Measurements from ENCODE around the gene C4orf50. TPM values are rescaled to one million over a fixed set of nuclear protein-coding genes. Genes with fewer than 3 reads are reported as not detected.

The C4orf50 gene
- total RNA-seq, 2 experiments from 2014 or later, result 1.0 to 1.2 TPM

DNA sequence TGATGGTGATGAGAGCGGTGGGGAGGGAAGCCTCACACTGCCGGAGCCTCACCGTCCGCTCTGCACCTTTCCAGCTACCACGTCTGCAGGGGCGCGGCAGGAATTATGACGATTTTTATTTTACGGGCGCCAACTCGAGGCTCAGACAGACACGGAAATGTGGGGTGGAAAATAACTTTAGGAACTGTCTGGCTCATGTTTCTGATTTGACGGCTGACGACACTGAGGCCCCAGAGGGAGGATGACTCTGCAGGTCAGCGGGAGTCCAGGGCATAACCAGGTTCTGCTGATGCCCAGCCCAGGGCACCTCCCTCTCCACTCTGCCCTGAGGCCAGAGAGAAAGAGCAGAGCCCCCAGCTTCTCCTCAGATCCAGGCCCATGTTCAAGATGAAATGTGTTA, 43.9 kb downstream of the C4orf50 start:
- H3K4me1 Mint-ChIP-seq, result no peaks in the 10 kb centered on the region
- no peaks in the 10 kb centered on the region for H3K9me3 Mint-ChIP-seq
- H3K4me3 Mint-ChIP-seq, result no peak overlapping the region
- no peak overlapping the region for H3K27ac Mint-ChIP-seq
- H3K36me3 Mint-ChIP-seq (ENCODE audit: low read depth), result no peaks in the 10 kb centered on the region
- peaks cover 9% of the 10 kb centered on the region for H3K27me3 Mint-ChIP-seq
- ChIA-PET CTCF (interaction anchor here (1.6 kb wide), 1 partner anchor 24 kb away, joined by 5 read pairs; no protein-coding TSS in a partner anchor), POLR2A (no interaction called here)
- DNase-seq, result no peak

DNA sequence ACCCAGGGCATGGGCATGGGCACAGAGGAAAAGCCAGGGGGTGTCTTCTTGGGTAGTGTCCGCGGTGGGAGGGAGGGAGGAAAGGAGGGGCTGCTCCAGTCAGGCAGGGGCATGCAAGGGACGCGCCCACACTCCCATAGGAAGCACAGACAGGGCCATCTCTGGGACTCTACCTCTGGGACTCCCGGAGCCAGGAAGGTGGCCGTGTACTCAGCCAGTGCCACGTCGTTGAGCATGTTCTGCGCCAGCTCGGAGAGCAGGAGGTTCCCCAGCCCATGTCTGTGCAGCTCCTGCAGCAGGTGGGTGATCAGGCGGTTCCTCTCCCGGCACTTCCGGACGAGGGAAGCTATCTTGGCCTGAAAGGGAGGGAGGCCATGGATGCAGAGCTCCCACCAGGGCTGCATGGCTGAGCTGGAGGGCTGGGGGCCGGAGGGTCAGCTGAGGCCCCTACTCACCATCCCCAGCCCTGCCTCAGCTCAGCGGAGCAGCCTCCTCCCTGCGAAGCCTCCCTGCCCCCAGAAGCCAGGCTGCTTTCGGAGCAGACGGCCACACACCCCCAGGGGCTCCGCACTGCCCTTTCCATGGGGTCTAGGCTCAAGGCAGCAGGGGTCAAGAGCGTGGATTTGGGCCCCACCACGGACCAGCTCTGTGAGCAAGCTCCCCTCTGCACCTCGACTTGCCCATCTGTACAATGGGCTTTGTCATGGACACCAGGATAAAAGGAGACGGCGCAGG, 44.6 kb downstream of the C4orf50 start:
- Mint-ChIP-seq H3K27me3 (peaks cover 3% of the 10 kb centered on the region), H3K4me1 (no peaks in the 10 kb centered on the region), H3K4me3 (no peak overlapping the region), H3K27ac (no peak overlapping the region), H3K9me3 (no peaks in the 10 kb centered on the region), H3K36me3 (ENCODE audit: low read depth) (no peaks in the 10 kb centered on the region)
- DNase-seq, result no peak
- ChIA-PET POLR2A (no interaction called here), CTCF (interaction anchor here (1.6 kb wide), 1 partner anchor 24 kb away, joined by 5 read pairs; no protein-coding TSS in a partner anchor)

DNA sequence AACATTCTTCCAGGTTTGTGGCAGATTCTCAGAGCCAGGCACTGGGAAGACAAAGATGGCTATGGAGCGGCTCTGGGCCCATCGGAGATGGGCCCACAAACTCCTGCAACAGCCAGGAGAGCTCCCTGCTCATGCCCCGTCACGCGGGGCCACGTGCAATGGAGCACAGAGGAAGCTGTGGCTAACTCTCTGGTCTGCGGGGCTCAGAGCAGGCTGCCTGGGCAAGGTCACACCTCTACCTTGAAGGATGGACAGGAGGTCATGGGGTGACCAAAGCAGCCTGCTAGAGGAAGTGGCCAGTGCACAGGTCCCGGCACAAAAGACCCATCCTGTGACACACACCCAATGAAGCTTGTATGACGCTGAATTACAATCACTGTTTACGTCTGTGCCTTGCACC, 45.2 kb downstream of the C4orf50 start:
- ChIA-PET POLR2A (no interaction called here), CTCF (interaction anchor here (1.6 kb wide), 1 partner anchor 25 kb away, joined by 5 read pairs; no protein-coding TSS in a partner anchor)
- DNase-seq, result no peak
- no peak overlapping the region for H3K27ac Mint-ChIP-seq
- H3K9me3 Mint-ChIP-seq, result no peaks in the 10 kb centered on the region
- no peaks in the 10 kb centered on the region for H3K4me1 Mint-ChIP-seq
- no peaks in the 10 kb centered on the region for H3K36me3 Mint-ChIP-seq (ENCODE audit: low read depth)
- peaks cover 2% of the 10 kb centered on the region for H3K27me3 Mint-ChIP-seq
- no peak overlapping the region for H3K4me3 Mint-ChIP-seq

DNA sequence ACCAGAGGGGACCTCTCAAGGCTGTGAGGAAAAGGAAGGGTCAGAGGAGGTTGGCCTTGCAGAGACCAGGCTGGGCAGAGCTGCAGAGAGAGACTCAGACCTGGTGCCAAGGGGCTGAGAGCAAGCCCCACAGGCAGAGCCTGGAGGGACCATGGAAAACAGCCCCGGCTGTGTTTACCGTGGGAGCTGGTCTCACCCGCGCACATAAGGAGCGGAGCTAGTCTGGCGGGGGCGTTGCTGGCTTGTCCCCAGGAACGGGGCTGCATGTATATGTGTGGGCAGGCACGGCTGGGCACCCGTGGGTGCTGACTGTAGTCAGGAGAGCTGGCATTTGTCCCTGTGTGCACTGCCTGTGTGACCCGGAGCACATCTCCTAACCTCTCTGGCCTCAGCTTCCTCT, 45.7 kb downstream of the C4orf50 start:
- Mint-ChIP-seq H3K4me1 (no peaks in the 10 kb centered on the region), H3K4me3 (no peak overlapping the region), H3K27ac (no peak overlapping the region), H3K36me3 (ENCODE audit: low read depth) (no peaks in the 10 kb centered on the region), H3K9me3 (no peaks in the 10 kb centered on the region), H3K27me3 (peaks cover under 1% of the 10 kb centered on the region)
- CTCF ChIA-PET, result no interaction called here
- no peak for DNase-seq
- POLR2A ChIA-PET, result no interaction called here

DNA sequence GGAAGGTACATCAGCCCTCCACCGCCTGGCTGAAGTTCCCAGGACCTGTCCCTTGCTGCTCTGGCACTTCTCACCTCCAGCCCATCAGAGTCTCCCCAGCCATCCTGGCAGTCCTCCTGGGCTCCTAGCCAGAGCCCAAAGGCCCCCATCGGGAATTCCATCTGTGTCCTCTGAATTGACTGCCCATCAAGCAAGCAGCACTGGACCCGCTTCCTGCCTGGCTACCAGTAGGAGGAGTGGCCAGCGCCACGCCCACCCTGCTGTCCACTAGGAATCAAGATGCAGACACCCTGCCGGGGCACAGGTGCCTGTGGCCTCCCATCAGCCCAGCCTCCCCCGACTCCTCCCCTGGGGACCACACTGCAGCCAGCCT, 47.2 kb downstream of the C4orf50 start:
- Mint-ChIP-seq H3K36me3 (ENCODE audit: low read depth) (no peaks in the 10 kb centered on the region), H3K27ac (no peak overlapping the region), H3K27me3 (no peaks in the 10 kb centered on the region), H3K4me3 (no peak overlapping the region), H3K4me1 (no peaks in the 10 kb centered on the region), H3K9me3 (no peaks in the 10 kb centered on the region)
- CTCF ChIA-PET, result no interaction called here
- POLR2A ChIA-PET, result no interaction called here
- no peak for DNase-seq

DNA sequence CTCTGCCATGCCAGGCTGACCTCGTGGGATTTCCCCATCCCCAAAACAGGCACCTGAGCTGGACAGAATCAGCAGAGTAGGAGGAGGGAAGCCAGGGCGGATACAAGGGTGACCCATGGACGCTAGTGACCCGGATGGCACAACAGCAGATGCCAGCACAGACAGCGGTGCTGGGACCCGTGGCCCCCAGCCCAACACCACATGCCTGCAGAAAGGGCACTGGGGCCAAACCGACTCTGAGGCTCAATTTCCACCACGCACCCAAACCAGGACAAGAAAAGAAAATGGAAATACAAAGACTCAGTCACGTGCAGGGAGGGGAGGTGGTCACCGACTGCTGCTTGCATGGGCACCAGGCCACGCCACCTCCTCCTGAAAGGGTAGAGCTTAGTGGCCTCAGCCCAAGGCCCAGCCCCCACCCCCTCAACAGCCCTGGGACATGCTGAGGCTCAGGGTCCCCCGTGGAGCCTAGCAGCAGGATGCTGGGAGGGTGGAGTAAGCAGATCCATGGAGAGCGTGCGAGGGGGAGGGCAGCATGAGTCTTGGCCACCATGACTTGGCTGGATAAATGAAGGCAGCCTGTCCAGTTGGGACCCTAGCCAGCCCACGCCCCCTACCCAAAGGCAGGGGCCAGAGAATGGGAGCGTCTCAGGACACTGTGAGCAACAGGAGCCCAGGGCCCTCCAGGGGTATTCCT, 47.7 kb downstream of the C4orf50 start:
- ChIA-PET POLR2A (no interaction called here), CTCF (no interaction called here)
- no peak overlapping the region for H3K27ac Mint-ChIP-seq
- H3K36me3 Mint-ChIP-seq (ENCODE audit: low read depth), result no peaks in the 10 kb centered on the region
- no peaks in the 10 kb centered on the region for H3K4me1 Mint-ChIP-seq
- DNase-seq, result no peak
- no peaks in the 10 kb centered on the region for H3K9me3 Mint-ChIP-seq
- H3K27me3 Mint-ChIP-seq, result no peaks in the 10 kb centered on the region
- no peak overlapping the region for H3K4me3 Mint-ChIP-seq

DNA sequence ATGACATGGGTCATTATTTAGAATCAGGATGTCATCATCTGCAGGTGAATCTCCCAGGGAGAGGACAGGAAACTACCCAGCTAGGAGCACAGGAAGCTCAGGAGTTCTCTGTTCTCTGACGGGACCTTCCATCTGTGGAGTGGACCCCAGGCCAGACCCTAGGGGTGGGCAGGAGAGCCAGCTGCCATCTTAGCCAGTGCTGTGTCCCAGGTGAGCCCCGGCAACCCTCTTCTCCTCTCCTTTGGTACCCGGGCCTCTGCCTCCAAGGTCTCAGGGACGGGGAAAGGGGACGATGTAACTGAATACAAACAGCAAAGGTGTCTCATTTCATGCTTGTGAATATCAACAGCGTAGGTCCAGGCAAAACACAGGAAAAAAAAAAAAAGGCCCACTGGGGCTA, 48.5 kb downstream of the C4orf50 start:
- no peak overlapping the region for H3K27ac Mint-ChIP-seq
- POLR2A ChIA-PET, result no interaction called here
- no peaks in the 10 kb centered on the region for H3K36me3 Mint-ChIP-seq (ENCODE audit: low read depth)
- CTCF ChIA-PET, result no interaction called here
- no peaks in the 10 kb centered on the region for H3K27me3 Mint-ChIP-seq
- no peak overlapping the region for H3K4me3 Mint-ChIP-seq
- H3K9me3 Mint-ChIP-seq, result no peaks in the 10 kb centered on the region
- H3K4me1 Mint-ChIP-seq, result no peaks in the 10 kb centered on the region
- no peak for DNase-seq

DNA sequence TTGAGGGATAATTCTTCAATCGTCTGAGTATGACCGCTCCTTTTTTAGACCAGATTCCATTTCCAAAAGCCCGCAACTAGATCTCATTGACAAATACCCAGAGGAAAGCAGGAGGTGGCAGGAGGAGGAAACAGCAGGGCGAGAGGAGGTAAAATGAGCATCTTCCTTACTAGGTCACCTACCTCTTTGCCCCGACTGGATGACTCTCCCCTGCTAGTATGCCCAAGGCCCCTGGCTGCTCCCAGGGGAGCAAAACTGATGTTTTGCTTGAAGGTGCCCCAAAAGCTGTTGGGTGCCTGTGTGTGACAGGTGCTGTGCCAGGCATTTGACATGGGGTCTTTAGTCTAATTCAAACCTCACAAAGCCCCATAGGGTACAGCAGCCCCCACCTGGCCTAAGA, 48.9 kb downstream of the C4orf50 start:
- no peak overlapping the region for H3K27ac Mint-ChIP-seq
- H3K4me3 Mint-ChIP-seq, result no peak overlapping the region
- CTCF ChIA-PET, result no interaction called here
- POLR2A ChIA-PET, result no interaction called here
- no peak for DNase-seq
- no peaks in the 10 kb centered on the region for H3K27me3 Mint-ChIP-seq
- H3K36me3 Mint-ChIP-seq (ENCODE audit: low read depth), result no peaks in the 10 kb centered on the region
- no peaks in the 10 kb centered on the region for H3K9me3 Mint-ChIP-seq
- H3K4me1 Mint-ChIP-seq, result no peaks in the 10 kb centered on the region

DNA sequence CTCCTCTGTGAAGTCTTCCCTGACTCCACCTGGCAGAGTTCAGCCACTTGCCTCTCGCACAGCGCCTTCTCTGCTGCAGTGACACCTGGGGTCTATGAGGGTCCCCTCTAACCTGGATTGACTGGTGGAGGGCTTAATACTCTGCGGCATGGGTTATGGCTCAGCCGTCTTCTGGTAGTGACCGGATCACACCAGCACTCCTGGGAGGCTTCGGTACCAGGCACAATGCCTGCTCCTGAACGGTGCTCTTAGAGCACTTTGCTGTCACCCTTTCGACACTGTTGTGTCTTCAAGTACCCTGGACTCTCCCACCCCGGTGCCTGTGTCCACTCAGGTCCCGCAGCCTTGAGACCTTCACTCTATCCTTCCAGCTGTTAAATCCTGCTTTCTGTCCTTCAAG, 50.0 kb downstream of the C4orf50 start:
- no peaks in the 10 kb centered on the region for H3K4me1 Mint-ChIP-seq
- no peak overlapping the region for H3K27ac Mint-ChIP-seq
- no peak overlapping the region for H3K4me3 Mint-ChIP-seq
- H3K9me3 Mint-ChIP-seq, result no peaks in the 10 kb centered on the region
- H3K27me3 Mint-ChIP-seq, result peaks cover 4% of the 10 kb centered on the region
- DNase-seq, result no peak
- CTCF ChIA-PET, result no interaction called here
- POLR2A ChIA-PET, result no interaction called here
- no peaks in the 10 kb centered on the region for H3K36me3 Mint-ChIP-seq (ENCODE audit: low read depth)

DNA sequence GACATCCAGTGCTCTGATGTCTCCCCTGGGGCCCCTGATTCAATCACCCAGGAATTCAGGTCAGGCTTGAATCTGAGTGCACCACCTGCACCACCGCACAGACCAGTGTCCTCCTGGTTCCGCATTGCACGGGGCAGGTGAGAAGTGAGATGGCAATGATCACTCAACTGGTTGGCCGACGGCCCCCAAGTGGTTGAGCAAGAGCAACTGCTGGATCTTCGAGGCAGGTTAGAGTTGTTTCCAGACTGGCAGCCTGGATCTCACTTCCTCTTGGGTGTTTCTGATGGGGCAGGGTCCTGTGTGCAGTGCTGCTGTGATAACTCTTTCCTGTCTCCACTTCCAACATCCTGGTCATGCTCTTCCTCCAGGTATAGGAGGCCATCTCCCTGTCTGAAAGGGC, 50.4 kb downstream of the C4orf50 start:
- no peak overlapping the region for H3K27ac Mint-ChIP-seq
- POLR2A ChIA-PET, result no interaction called here
- peaks cover 4% of the 10 kb centered on the region for H3K27me3 Mint-ChIP-seq
- CTCF ChIA-PET, result no interaction called here
- H3K9me3 Mint-ChIP-seq, result no peaks in the 10 kb centered on the region
- no peak for DNase-seq
- H3K4me3 Mint-ChIP-seq, result no peak overlapping the region
- no peaks in the 10 kb centered on the region for H3K4me1 Mint-ChIP-seq
- H3K36me3 Mint-ChIP-seq (ENCODE audit: low read depth), result no peaks in the 10 kb centered on the region

DNA sequence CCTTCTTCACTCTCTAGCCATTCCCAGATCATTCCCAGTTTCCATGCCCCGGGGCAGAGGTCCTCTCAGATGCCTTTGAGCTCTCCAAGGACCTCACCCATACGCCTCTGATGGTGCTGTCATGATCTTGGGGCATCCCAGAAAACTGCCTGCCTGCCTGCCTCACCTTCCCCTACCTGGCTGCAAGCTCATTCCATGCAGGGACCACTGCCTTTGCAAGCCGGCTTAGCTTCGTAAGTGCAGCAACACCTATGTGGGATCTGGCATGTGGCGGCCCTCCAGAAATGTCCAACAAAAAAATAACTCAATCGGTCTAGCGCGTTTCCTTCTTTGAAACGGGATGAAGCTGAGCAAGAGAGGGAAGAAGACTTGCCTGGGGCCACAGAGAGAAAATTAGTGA, 53.0 kb downstream of the C4orf50 start:
- CTCF ChIA-PET, result interaction anchor here (1.1 kb wide), 1 partner anchor 33 kb away, joined by 5 read pairs; no protein-coding TSS in a partner anchor
- Mint-ChIP-seq H3K27ac (no peak overlapping the region), H3K4me1 (no peaks in the 10 kb centered on the region), H3K27me3 (peaks cover 7% of the 10 kb centered on the region), H3K4me3 (no peak overlapping the region), H3K9me3 (no peaks in the 10 kb centered on the region), H3K36me3 (ENCODE audit: low read depth) (no peaks in the 10 kb centered on the region)
- DNase-seq, result no peak
- POLR2A ChIA-PET, result interaction anchor here (0.6 kb wide), 1 partner anchor 1012 kb away, joined by 3 read pairs; no protein-coding TSS in a partner anchor

DNA sequence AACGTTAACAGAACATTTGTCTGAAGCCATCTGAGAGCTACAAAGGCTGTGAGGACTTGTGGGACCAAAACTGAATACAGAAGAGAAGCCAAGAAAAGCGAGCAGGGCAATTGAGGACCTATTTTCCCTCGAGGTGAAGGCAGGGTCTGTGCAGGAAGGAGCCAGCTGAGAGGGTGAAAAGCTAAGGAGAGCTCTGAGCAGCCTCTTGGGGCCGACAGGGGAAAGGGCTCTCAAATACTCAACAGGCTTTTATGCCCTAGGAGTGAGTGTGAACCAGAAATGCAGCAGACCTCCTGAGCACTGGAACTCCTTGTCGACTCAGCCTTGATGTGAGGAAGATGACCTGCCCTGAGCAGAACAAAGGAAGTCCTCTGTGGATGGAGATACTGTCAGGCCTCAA, 54.2 kb downstream of the C4orf50 start:
- CTCF ChIA-PET, result interaction anchor here (3.8 kb wide), 1 partner anchor 34 kb away, joined by 16 read pairs; no protein-coding TSS in a partner anchor

DNA sequence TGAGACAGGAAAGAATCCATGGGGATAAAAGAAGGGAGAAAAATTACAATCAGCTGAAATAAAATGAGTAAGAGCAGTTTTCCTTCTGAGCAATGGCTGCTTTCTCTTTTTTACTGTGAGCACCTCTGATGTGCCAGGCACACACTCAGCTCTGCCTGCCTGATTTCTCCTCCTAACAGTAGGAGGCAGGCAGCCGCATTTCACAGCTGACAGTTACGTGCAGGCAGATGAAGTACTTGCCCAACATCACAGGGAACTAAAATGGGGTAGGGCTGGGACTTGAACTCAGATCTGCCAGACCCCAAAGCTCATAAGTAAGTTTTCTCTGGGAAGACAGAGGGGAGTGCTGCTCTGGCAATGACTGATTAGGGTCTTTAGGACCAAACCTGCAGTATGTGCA, 54.6 kb downstream of the C4orf50 start:
- ChIA-PET CTCF (interaction anchor here (1.5 to 3.8 kb wide), 2 partner anchors 34 to 367 kb away, joined by 4 to 16 read pairs; no protein-coding TSS in a partner anchor), POLR2A (interaction anchor here (1.3 kb wide), 1 partner anchor 13 kb away, joined by 3 read pairs; no protein-coding TSS in a partner anchor)
- no peak overlapping the region for H3K27ac Mint-ChIP-seq
- no peak overlapping the region for H3K4me3 Mint-ChIP-seq
- no peak for DNase-seq
- H3K27me3 Mint-ChIP-seq, result peaks cover 7% of the 10 kb centered on the region
- no peaks in the 10 kb centered on the region for H3K9me3 Mint-ChIP-seq
- H3K36me3 Mint-ChIP-seq (ENCODE audit: low read depth), result no peaks in the 10 kb centered on the region
- no peaks in the 10 kb centered on the region for H3K4me1 Mint-ChIP-seq

More for the DNA sequence above, 54.2 kb downstream of the C4orf50 start:
- H3K4me3 Mint-ChIP-seq, result no peak overlapping the region
- no peak overlapping the region for H3K27ac Mint-ChIP-seq
- H3K27me3 Mint-ChIP-seq, result peaks cover 7% of the 10 kb centered on the region
- no peak for DNase-seq
- H3K36me3 Mint-ChIP-seq (ENCODE audit: low read depth), result no peaks in the 10 kb centered on the region
- no peaks in the 10 kb centered on the region for H3K4me1 Mint-ChIP-seq
- no peaks in the 10 kb centered on the region for H3K9me3 Mint-ChIP-seq
- POLR2A ChIA-PET, result interaction anchor here (1.3 kb wide), 1 partner anchor 13 kb away, joined by 3 read pairs; no protein-coding TSS in a partner anchor
